ENCODE results near the gene ABTB1. TPM values are rescaled to one million over a fixed set of nuclear protein-coding genes. Genes with fewer than 3 reads are reported as not detected.

ABTB1 gene
- total RNA-seq, 1 experiment from 2014 or later, result 3.6 TPM

- no peak overlapping the region for H3K4me2 ChIP-seq (ENCODE audit: low read length)
- TSS peak; percentile 25 for BruUV-seq (replicated peaks)
Measured at GRCh38 chr3:127689266-127689860, 16.6 kb downstream of the ABTB1 start.

DNA sequence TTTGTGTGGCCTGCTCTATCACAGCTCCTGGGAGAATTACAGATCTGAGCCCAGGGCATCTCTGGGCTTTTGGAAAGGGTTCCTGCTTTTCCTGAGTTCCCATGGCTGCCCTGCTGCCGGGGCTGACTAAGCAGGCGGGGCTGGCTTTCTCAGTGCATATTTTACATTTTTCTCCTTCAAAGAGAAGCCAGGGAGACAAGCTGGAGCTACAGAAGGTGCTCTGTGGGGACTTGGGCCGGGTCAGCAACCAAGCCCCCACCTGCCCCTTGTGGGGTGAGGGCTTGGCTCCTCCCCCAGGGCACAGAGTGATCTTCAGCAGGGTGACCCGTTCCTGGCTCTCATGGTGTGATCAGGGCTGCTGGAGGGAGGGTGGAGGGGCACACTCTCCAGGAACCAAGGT lies 17.4 kb downstream of the ABTB1 start:
- peak; percentile 54 for ATAC-seq
- H3K9me3 ChIP-seq (ENCODE audit: low read length), result no peaks in the 10 kb centered on the region
- POLR2A ChIA-PET (ENCODE audit: unreplicated experiment), result no interaction called here

More at GRCh38 chr3:127689266-127689860, 16.6 kb downstream of the ABTB1 start:
- ATAC-seq, result no peak
- H3K4me1 ChIP-seq (ENCODE audit: insufficient read depth, low read length), result peaks cover 16% of the 10 kb centered on the region
- no peaks in the 10 kb centered on the region for H3K79me2 ChIP-seq (ENCODE audit: low read length)
- no peaks in the 10 kb centered on the region for H3K27me3 ChIP-seq (ENCODE audit: low read length)
- peak overlapping the region; percentile 67; the same call in 1 of the 2 replicates for H3K27ac ChIP-seq (ENCODE audit: low read length)
- no peak overlapping the region for H2AFZ ChIP-seq (ENCODE audit: low read length)
- DNase-seq, result no peak
- POLR2A ChIA-PET (ENCODE audit: unreplicated experiment), result no interaction called here
- H3K36me3 ChIP-seq (ENCODE audit: low read depth, low read length), result no peaks in the 10 kb centered on the region
- no peak overlapping the region for H3K9ac ChIP-seq (ENCODE audit: low read length)
- CTCF ChIA-PET, result no interaction called here
- no peak for TF ChIP-seq EZH2 (IDR thresholded peaks at IDR 0.05; ENCODE audit: low read length, unreplicated experiment)
- TF ChIP-seq, protein P1, sequence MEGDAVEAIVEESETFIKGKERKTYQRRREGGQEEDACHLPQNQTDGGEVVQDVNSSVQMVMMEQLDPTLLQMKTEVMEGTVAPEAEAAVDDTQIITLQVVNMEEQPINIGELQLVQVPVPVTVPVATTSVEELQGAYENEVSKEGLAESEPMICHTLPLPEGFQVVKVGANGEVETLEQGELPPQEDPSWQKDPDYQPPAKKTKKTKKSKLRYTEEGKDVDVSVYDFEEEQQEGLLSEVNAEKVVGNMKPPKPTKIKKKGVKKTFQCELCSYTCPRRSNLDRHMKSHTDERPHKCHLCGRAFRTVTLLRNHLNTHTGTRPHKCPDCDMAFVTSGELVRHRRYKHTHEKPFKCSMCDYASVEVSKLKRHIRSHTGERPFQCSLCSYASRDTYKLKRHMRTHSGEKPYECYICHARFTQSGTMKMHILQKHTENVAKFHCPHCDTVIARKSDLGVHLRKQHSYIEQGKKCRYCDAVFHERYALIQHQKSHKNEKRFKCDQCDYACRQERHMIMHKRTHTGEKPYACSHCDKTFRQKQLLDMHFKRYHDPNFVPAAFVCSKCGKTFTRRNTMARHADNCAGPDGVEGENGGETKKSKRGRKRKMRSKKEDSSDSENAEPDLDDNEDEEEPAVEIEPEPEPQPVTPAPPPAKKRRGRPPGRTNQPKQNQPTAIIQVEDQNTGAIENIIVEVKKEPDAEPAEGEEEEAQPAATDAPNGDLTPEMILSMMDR (conservative IDR thresholded peaks at IDR 0.05; ENCODE audit: low read depth, low read length), result no peak
- TF ChIP-seq EZH2phosphoT487 (IDR thresholded peaks at IDR 0.05; ENCODE audit: borderline replicate concordance, low read length), result no peak
- no peaks in the 10 kb centered on the region for H3K9me3 ChIP-seq (ENCODE audit: low read length)
- H3K9me2 ChIP-seq (replicated peaks; ENCODE audit: low read length), result no peaks in the 10 kb centered on the region
- no peaks in the 10 kb centered on the region for H4K20me1 ChIP-seq (ENCODE audit: low read length)
- no peaks in the 10 kb centered on the region for H3F3A ChIP-seq (ENCODE audit: low read length, unreplicated experiment)
- no peak overlapping the region for H3K4me3 ChIP-seq (ENCODE audit: low read length)
- intact Hi-C loops (cut with micrococcal nuclease), result no loop called here

More for the DNA sequence above, 17.4 kb downstream of the ABTB1 start:
- Histone ChIP-seq H3K4me3 (ENCODE audit: low read length) (no peak overlapping the region), H3K9ac (ENCODE audit: low read length) (peak overlapping the region; percentile 33; the same call in 1 of the 2 replicates), H3K4me2 (ENCODE audit: low read length) (peak overlapping the region; percentile 28; the same call in 1 of the 2 replicates), H3K27me3 (ENCODE audit: low read length) (no peaks in the 10 kb centered on the region), H3K9me2 (replicated peaks; ENCODE audit: low read length) (no peaks in the 10 kb centered on the region), H2AFZ (ENCODE audit: low read length) (no peak overlapping the region), H3K4me1 (ENCODE audit: insufficient read depth, low read length) (peaks cover 16% of the 10 kb centered on the region), H3K36me3 (ENCODE audit: low read depth, low read length) (no peaks in the 10 kb centered on the region), H3F3A (ENCODE audit: low read length, unreplicated experiment) (no peaks in the 10 kb centered on the region), H3K79me2 (ENCODE audit: low read length) (no peaks in the 10 kb centered on the region), H4K20me1 (ENCODE audit: low read length) (no peaks in the 10 kb centered on the region), H3K27ac (ENCODE audit: low read length) (peak overlapping the region; percentile 67)
- TF ChIP-seq EZH2 (IDR thresholded peaks at IDR 0.05; ENCODE audit: low read length, unreplicated experiment) (no peak), EZH2phosphoT487 (IDR thresholded peaks at IDR 0.05; ENCODE audit: borderline replicate concordance, low read length) (no peak)
- TF ChIP-seq, protein P1 (conservative IDR thresholded peaks at IDR 0.05; ENCODE audit: low read depth, low read length), result no peak
- CTCF ChIA-PET, result no interaction called here
- DNase-seq, result peak; percentile 63
- intact Hi-C loops (cut with micrococcal nuclease), result loop anchor here (2.0 to 10.0 kb wide), 3 partner anchors 35 to 177 kb away; partner anchors contain the start of genes MCM2 and TPRA1
- no TSS peak for BruUV-seq (replicated peaks)
